ENCODE measurements around the gene FEM1A. TPM values are rescaled to one million over a fixed set of nuclear protein-coding genes. Genes with fewer than 3 reads are reported as not detected.

FEM1A gene
- total RNA-seq, 1 donor: 8.8 TPM

DNA sequence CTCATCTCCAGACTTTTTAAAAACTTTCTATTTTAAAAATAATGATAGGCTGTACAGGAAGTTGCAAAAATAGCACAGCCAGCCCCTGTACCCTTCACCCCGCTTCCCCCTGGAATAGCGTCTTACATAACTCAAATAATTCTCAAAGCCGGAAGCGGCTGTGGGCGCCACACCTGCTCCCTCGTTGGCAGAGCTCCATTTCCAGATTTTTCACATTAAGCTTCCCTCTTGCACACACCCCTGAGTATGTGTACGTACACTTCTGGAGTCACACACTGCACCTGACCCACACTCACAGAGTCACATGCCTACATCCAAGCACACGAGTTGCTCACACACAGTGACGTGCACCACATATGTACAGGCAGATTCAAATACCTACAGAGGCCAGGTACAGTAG is 42.9 kb upstream of the FEM1A start:
- TF ChIP-seq, protein P1, sequence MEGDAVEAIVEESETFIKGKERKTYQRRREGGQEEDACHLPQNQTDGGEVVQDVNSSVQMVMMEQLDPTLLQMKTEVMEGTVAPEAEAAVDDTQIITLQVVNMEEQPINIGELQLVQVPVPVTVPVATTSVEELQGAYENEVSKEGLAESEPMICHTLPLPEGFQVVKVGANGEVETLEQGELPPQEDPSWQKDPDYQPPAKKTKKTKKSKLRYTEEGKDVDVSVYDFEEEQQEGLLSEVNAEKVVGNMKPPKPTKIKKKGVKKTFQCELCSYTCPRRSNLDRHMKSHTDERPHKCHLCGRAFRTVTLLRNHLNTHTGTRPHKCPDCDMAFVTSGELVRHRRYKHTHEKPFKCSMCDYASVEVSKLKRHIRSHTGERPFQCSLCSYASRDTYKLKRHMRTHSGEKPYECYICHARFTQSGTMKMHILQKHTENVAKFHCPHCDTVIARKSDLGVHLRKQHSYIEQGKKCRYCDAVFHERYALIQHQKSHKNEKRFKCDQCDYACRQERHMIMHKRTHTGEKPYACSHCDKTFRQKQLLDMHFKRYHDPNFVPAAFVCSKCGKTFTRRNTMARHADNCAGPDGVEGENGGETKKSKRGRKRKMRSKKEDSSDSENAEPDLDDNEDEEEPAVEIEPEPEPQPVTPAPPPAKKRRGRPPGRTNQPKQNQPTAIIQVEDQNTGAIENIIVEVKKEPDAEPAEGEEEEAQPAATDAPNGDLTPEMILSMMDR (IDR thresholded peaks at IDR 0.05; ENCODE audit: insufficient read depth, low read length): no peak
- no peak for DNase-seq (ENCODE audit: low read depth)
- no peak overlapping the region for H3K4me3 ChIP-seq (ENCODE audit: low read depth, low read length)

DNA sequence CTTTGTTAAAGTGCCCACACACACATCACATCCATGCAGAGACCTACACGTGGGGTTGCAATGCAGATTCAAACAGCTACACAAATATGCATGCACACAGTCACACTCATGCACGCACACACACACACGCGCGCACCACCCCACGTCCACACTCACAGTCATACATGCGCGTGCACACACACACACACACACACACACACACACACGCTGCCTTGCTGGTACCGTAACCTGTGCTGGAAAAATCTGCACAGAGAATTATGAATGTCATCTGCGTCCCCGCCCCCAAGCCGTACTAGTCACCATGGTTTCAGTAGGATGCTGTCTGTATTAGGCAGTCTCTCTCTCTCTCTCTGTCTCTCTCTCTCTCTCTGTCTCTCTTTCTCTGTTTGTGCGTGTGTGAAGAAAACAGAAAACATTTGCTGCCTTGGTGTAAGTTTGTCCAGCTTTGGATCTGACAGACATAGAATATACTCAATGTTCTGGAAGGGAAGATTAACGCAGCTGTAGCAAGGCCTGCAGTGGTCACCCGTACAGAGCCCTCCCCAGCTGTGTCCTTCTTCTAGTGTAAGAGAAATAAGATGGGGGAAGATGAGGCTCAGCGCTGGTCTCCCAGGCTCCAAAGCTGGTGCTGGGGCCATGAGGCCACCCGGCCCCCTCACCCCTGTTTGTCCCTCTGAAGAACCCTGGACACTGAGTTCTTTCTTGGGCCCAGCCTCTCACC is 41.5 kb upstream of the FEM1A start:
- no peak for DNase-seq (ENCODE audit: low read depth)
- TF ChIP-seq, protein P1 (IDR thresholded peaks at IDR 0.05; ENCODE audit: insufficient read depth, low read length): no peak
- no peak overlapping the region for H3K4me3 ChIP-seq (ENCODE audit: low read depth, low read length)

DNA sequence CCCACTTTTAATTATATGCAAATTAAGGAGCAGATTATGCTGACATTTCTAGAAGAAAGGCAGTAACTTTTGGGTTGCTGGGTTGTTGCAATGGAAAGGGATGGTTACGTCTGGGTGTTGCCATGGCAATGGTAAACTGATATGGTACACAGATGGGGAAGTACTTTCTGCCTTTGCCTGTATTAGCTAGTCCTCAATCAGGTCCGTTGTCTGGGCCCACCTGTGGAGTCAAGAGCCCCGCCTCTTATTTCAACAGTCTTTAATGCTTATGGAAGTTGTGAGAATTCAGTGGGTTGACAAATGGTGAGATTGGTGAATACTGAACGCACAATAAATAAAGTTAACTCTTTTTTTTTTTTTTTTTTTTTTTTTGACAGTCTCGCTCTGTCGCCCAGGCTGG is 37.3 kb upstream of the FEM1A start:
- H3K4me3 ChIP-seq (ENCODE audit: low read depth, low read length): no peak overlapping the region
- TF ChIP-seq, protein P1 (IDR thresholded peaks at IDR 0.05; ENCODE audit: insufficient read depth, low read length): no peak
- no peak for DNase-seq (ENCODE audit: low read depth)

DNA sequence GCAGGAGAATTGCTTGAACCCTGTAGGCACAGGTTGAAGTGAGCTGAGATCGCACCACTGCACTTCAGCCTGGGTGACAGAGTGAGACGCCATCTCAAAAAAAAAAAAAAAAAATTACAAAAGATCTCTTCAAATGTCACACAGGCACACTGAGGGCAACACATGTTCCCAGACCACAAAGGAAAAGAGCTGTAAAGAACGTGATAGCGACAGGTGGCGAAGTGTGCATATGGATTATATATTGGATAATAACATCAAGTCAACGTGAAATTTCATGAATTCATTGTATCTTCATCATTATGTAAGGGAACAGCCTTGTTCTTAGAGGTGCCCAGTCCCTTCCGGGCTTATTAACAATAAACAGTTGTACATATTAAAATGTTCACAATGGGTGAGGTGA is 36.1 kb upstream of the FEM1A start:
- TF ChIP-seq, protein P1 (IDR thresholded peaks at IDR 0.05; ENCODE audit: insufficient read depth, low read length): no peak
- no peak for DNase-seq (ENCODE audit: low read depth)
- H3K4me3 ChIP-seq (ENCODE audit: low read depth, low read length): no peak overlapping the region

DNA sequence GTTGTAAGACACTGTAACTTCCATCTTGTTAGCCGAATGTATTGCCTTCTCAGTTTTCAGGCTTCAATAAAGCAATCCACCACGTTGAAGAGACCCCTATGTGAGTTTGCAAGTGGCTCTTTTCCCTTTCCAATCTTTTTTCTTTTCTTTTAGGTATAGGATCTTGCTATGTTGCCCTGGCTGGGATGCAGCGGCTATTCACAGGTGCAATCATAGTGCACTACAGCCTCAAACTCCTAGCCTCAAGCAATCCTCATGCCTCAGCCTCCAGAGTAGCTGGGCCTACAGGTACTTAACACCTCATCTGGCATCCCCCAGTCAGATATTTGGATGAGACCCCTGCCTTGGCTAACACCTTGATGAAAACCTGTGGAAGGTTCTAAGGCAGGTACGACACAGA is 33.5 kb upstream of the FEM1A start:
- DNase-seq (ENCODE audit: low read depth): no peak
- TF ChIP-seq, protein P1 (IDR thresholded peaks at IDR 0.05; ENCODE audit: insufficient read depth, low read length): no peak
- H3K4me3 ChIP-seq (ENCODE audit: low read depth, low read length): no peak overlapping the region

DNA sequence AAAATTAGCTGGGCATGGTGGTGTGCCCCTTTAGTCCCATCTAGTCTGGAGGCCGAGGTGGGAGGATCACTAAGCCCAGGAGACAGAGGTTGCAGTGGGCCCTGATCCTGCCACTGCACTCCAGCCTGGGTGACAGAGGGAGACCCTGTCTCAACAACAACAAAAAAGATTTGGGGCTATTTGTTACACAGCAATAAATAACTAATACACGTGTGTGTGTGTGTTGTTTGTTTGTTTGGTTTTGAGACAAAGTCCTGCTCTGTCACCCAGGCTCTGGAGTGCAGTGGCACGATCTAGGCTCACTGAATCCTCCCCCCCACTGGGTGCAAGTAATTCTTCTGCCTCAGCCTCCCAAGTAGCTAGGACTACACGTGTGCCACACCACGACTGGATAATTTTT is 32.9 kb upstream of the FEM1A start:
- H3K4me3 ChIP-seq (ENCODE audit: low read depth, low read length): no peak overlapping the region
- DNase-seq (ENCODE audit: low read depth): no peak
- TF ChIP-seq, protein P1 (IDR thresholded peaks at IDR 0.05; ENCODE audit: insufficient read depth, low read length): no peak

All from fibroblast of the aortic adventitia (primary cell).